GM23338 (cell line): ENCODE data around the gene DNAJB2. TPM values are rescaled to one million over a fixed set of nuclear protein-coding genes. Genes with fewer than 3 reads are reported as not detected.

Experiments used
- ATAC-seq: fragments of 200-7000 bp; cut with Tn5 transposase; 3 replicates; pipeline ENCODE4 v1.9.1; 2020
- DNase-seq: peaks from one replicate; pipeline ENCODE4 v3.0.0-alpha.2; 2015; ENCODE audit warnings: low spot score
- H2AFZ ChIP-seq: fragments of 200-600 bp; sonication (generic); 2 replicates; pipeline ENCODE4 v1.8.0; 2016; ENCODE audit warnings: antibody characterized with exemption, mild to moderate bottlenecking, moderate library complexity
- H3F3A ChIP-seq: fragments of 200-600 bp; sonication (generic); replicated peaks from 2 replicates; pipeline ENCODE4 v1.8.0; 2017; ENCODE audit warnings: antibody characterized with exemption, mixed run types, low read depth
- H3K27ac ChIP-seq: fragments of 200-600 bp; sonication (generic); 2 replicates; pipeline ENCODE4 v1.6.1; 2016; ENCODE audit warnings: low read depth
- H3K27me3 ChIP-seq: fragments of 200-600 bp; sonication (generic); 2 replicates; pipeline ENCODE4 v1.8.0; 2016; ENCODE audit warnings: mild to moderate bottlenecking, mixed run types, moderate library complexity; ENCODE audit not compliant: insufficient read depth
- H3K36me3 ChIP-seq: fragments of 200-600 bp; sonication (generic); 2 replicates; pipeline ENCODE4 v1.8.0; 2016; ENCODE audit warnings: mild to moderate bottlenecking; ENCODE audit not compliant: insufficient read depth
- H3K4me1 ChIP-seq: fragments of 200-600 bp; sonication (generic); 2 replicates; pipeline ENCODE4 v1.8.0; 2016; ENCODE audit warnings: mild to moderate bottlenecking, moderate library complexity; ENCODE audit not compliant: insufficient read depth
- H3K4me2 ChIP-seq: fragments of 200-600 bp; sonication (generic); 2 replicates; pipeline ENCODE4 v1.7.1; 2017; ENCODE audit warnings: mixed run types
- H3K4me3 ChIP-seq: fragments of 200-600 bp; sonication (generic); 2 replicates; pipeline ENCODE4 v1.6.1; 2016; ENCODE audit warnings: mixed run types
- H3K79me2 ChIP-seq: fragments of 200-600 bp; sonication (generic); replicated peaks from 2 replicates; pipeline ENCODE4 v1.8.0; 2017; ENCODE audit warnings: mild to moderate bottlenecking; ENCODE audit not compliant: insufficient read depth
- H3K9me2 ChIP-seq: fragments of 200-600 bp; sonication (generic); 2 replicates; pipeline ENCODE4 v1.8.0; 2017; ENCODE audit not compliant: insufficient read depth
- H4K20me1 ChIP-seq: fragments of 200-600 bp; sonication (generic); replicated peaks from 2 replicates; pipeline ENCODE4 v1.8.0; 2017; ENCODE audit warnings: mild to moderate bottlenecking; ENCODE audit not compliant: insufficient read depth
- H3K27ac Mint-ChIP-seq: 2 replicates; pipeline ENCODE4 v1.8.0; 2020; ENCODE audit warnings: inconsistent platforms, mild to moderate bottlenecking, moderate library complexity, mixed read lengths
- H3K27me3 Mint-ChIP-seq: 3 replicates; pipeline ENCODE4 v1.8.0; 2022; ENCODE audit warnings: low read depth, mild to moderate bottlenecking, moderate library complexity, mixed read lengths, inconsistent platforms; ENCODE audit not compliant: insufficient read depth, poor library complexity
- H3K36me3 Mint-ChIP-seq: 3 replicates; pipeline ENCODE4 v1.8.0; 2021; ENCODE audit warnings: low read depth, mild to moderate bottlenecking, inconsistent platforms, moderate library complexity, mixed read lengths
- H3K4me1 Mint-ChIP-seq: 3 replicates; pipeline ENCODE4 v1.8.0; 2020; ENCODE audit warnings: mild to moderate bottlenecking, inconsistent platforms, mixed read lengths
- H3K4me3 Mint-ChIP-seq: 3 replicates; pipeline ENCODE4 v1.8.0; 2021; ENCODE audit warnings: moderate library complexity, mild to moderate bottlenecking, inconsistent platforms, mixed read lengths
- H3K9me3 Mint-ChIP-seq: 3 replicates; pipeline ENCODE4 v1.8.0; 2020; ENCODE audit warnings: moderate library complexity, mild to moderate bottlenecking, inconsistent platforms, mixed read lengths
- CREB1 ChIP-seq: fragments of 250-450 bp; sonication (Bioruptor Pico); IDR thresholded peaks from 2 replicates; pipeline ENCODE4 v1.5.0; 2020; ENCODE audit warnings: low read depth, mild to moderate bottlenecking, moderate library complexity
- CTCF ChIP-seq, 2 experiments: fragments of 200-600 bp in 1 of 2; sonication (generic) in 1 of 2; conservative IDR thresholded peaks; 2 replicates each; pipeline versions ENCODE4 v1.5.1 to v1.6.1; 2016 to 2017; ENCODE audit warnings: antibody characterized with exemption in 2 of 2, low read depth in 2 of 2, mild to moderate bottlenecking in 2 of 2, moderate library complexity in 1 of 2
- ETS1 ChIP-seq: IDR thresholded peaks from 2 replicates; pipeline ENCODE4 v1.6.1; 2016; ENCODE audit warnings: antibody characterized with exemption
- EZH2 ChIP-seq: fragments of 200-600 bp; sonication (generic); IDR thresholded peaks from one replicate; pipeline ENCODE4 v1.8.0; 2017; ENCODE audit warnings: antibody characterized with exemption, mild to moderate bottlenecking, low read depth; ENCODE audit not compliant: unreplicated experiment
- JUNB ChIP-seq: IDR thresholded peaks from one replicate; pipeline ENCODE4 v1.6.1; 2016; ENCODE audit warnings: antibody characterized with exemption; ENCODE audit not compliant: unreplicated experiment
- NANOG ChIP-seq: IDR thresholded peaks from 2 replicates; pipeline ENCODE4 v1.6.1; 2016; ENCODE audit warnings: antibody characterized with exemption, borderline replicate concordance
- REST ChIP-seq: IDR thresholded peaks from one replicate; pipeline ENCODE4 v1.6.1; 2018; ENCODE audit warnings: antibody characterized with exemption; ENCODE audit not compliant: unreplicated experiment
- ZNF114 ChIP-seq: fragments of 250-450 bp; sonication (Bioruptor Pico); IDR thresholded peaks from 2 replicates; pipeline ENCODE4 v1.5.0; 2020; ENCODE audit warnings: mild to moderate bottlenecking, moderate library complexity
- ZNF331 ChIP-seq: fragments of 250-450 bp; sonication (Bioruptor Pico); IDR thresholded peaks from 2 replicates; pipeline ENCODE4 v1.5.0; 2020; ENCODE audit warnings: low read depth, mild to moderate bottlenecking, moderate library complexity
- ZNF462 ChIP-seq: fragments of 250-450 bp; sonication (Bioruptor Pico); IDR thresholded peaks from 2 replicates; pipeline ENCODE4 v1.5.0; 2020; ENCODE audit warnings: mild to moderate bottlenecking, moderate library complexity
- polyA plus RNA-seq: library from polyadenylated mRNA; unstranded; fragments of >200 nt; fragmentation: Nextera tagmentation; extraction: Ambion mirVana; gene quantifications from 2 replicates; pipeline ENCODE4 v1.2.1, GENCODE V29; 2016
- total RNA-seq: library from RNA; depleted of rRNA; stranded (reverse); fragments of >200 nt; shearing (Covaris generic); gene quantifications from 2 replicates; pipeline ENCODE4 v1.2.3, GENCODE V29; 2014

The DNAJB2 gene
- total and polyA plus RNA-seq, 2 experiments from 2014 or later = 6.4 to 25.9 TPM

GRCh38 chr2:219281588-219281987 lies 2.4 kb downstream of the DNAJB2 start (continued):
- TF ChIP-seq REST (no peak), ZNF331 (no peak), ZNF462 (CRISPR knock-in tag) (no peak)

GRCh38 chr2:219282375-219282774 lies 3.2 kb downstream of the DNAJB2 start:
- Histone ChIP-seq H3K27ac (no peak overlapping the region), H3F3A (no peaks in the 10 kb centered on the region), H2AFZ (no peak overlapping the region), H3K4me1 (peaks cover 22% of the 10 kb centered on the region), H3K27me3 (no peaks in the 10 kb centered on the region), H3K4me3 (no peak overlapping the region), H3K36me3 (no peaks in the 10 kb centered on the region; the same call in 1 of the 2 replicates), H4K20me1 (no peaks in the 10 kb centered on the region; the same call in 1 of the 2 replicates), H3K4me2 (no peak overlapping the region), H3K9me2 (no peaks in the 10 kb centered on the region), H3K79me2 (no peaks in the 10 kb centered on the region)
- DNase-seq (no peak), ATAC-seq (no peak)
- no peak overlapping the region for H3K4me3 Mint-ChIP-seq
- peaks cover 11% of the 10 kb centered on the region; the same call in 2 of the 3 replicates for H3K36me3 Mint-ChIP-seq
- no peaks in the 10 kb centered on the region for H3K9me3 Mint-ChIP-seq
- H3K27me3 Mint-ChIP-seq = peaks cover 12% of the 10 kb centered on the region
- peaks cover 38% of the 10 kb centered on the region for H3K4me1 Mint-ChIP-seq
- no peak overlapping the region for H3K27ac Mint-ChIP-seq
- TF ChIP-seq CREB1 (CRISPR knock-in tag) (no peak), EZH2 (no peak), ETS1 (no peak), ZNF114 (no peak), NANOG (no peak), CTCF (conservative IDR thresholded peaks at IDR 0.05; ENCODE audit: low read depth in 2 of 2) (no peak), JUNB (no peak), ZNF331 (no peak)
